Heart left ventricle (tissue), 16 donors: Measurements from ENCODE around the gene FANCI. TPM values are rescaled to one million over a fixed set of nuclear protein-coding genes. Genes with fewer than 3 reads are reported as not detected.

Source experiments
- ATAC-seq, 4 donors: fragments of 200-7000 bp; cut with Tn5 transposase; one replicate each; pipeline ENCODE4 v1.9.1; 2020 to 2022; ENCODE audit warnings: moderate library complexity in 4 of 4, mild to moderate bottlenecking in 3 of 4, moderate number of reproducible peaks in 1 of 4
- DNase-seq, 5 donors: peaks; one replicate each; pipeline ENCODE4 v3.0.0-alpha.2; 2020
- H3K27ac ChIP-seq, 12 donors: fragments of 200-600 bp; sonication (generic) in 4 of 12; one replicate each; pipeline versions ENCODE4 v1.5.0 to v1.8.0; 2016 to 2022; ENCODE audit warnings: mild to moderate bottlenecking in 2 of 12
- H3K27me3 ChIP-seq, 9 donors: fragments of 200-600 bp; sonication (generic) in 2 of 9; one replicate each; pipeline versions ENCODE4 v1.5.1 to v1.8.0; 2016 to 2022; ENCODE audit warnings: mild to moderate bottlenecking in 3 of 9
- H3K36me3 ChIP-seq, 9 donors: fragments of 200-600 bp; sonication (generic) in 2 of 9; one replicate each; pipeline versions ENCODE4 v1.5.0 to v1.8.0; 2018 to 2022; ENCODE audit warnings: mild to moderate bottlenecking in 2 of 9
- H3K4me1 ChIP-seq, 12 donors: fragments of 200-600 bp; sonication (generic) in 4 of 12; one replicate each; pipeline versions ENCODE4 v1.5.0 to v1.8.0; 2016 to 2022; ENCODE audit warnings: mild to moderate bottlenecking in 3 of 12
- H3K4me3 ChIP-seq, 12 donors: fragments of 200-600 bp; sonication (generic) in 4 of 12; one replicate each; pipeline versions ENCODE4 v1.5.0 to v1.8.0; 2017 to 2022; ENCODE audit warnings: mild to moderate bottlenecking in 9 of 12, moderate library complexity in 4 of 12
- H3K9me3 ChIP-seq, 12 donors: fragments of 200-600 bp; sonication (generic) in 4 of 12; one replicate each; pipeline versions ENCODE4 v1.5.0 to v1.8.0; 2016 to 2022; ENCODE audit warnings: mild to moderate bottlenecking in 1 of 12
- CTCF ChIP-seq, 12 donors: fragments of 200-600 bp; sonication (generic) in 4 of 12; IDR thresholded peaks; one replicate each; pipeline versions ENCODE4 v1.5.0 to v1.8.0; 2018 to 2022; ENCODE audit warnings: antibody characterized with exemption in 12 of 12, mild to moderate bottlenecking in 5 of 12
- POLR2A ChIP-seq, 2 donors: fragments of 450-650 bp; IDR thresholded peaks; one replicate each; pipeline ENCODE4 v1.6.1; 2017; ENCODE audit warnings: antibody characterized with exemption in 2 of 2, mild to moderate bottlenecking in 2 of 2, moderate library complexity in 2 of 2
- WGBS, 4 donors: extraction: QIAGEN DNeasy Blood & Tissue Kit in 2 of 4; methylation state at CpG; one replicate each; pipeline versions ENCODE4 v1.1.5 to v1.1.7; 2013 to 2018; 5-methylcytosine and 5-hydroxymethylcytosine counted together
- intact Hi-C, 10 donors: fragments of 100-400 bp; cut with DNase I; formaldehyde crosslinking; loops; one replicate each; pipeline versions ENCODE4 v1.11.1 to v1.14.2; 2022
- polyA plus RNA-seq, 2 donors: library from polyadenylated mRNA; stranded (reverse); fragments of 200-250 nt; gene quantifications; one replicate each; pipeline ENCODE4 v1.2.3, GENCODE V29; 2013
- total RNA-seq, 9 donors: library from RNA; depleted of rRNA in 2 of 9; stranded (reverse); fragments of >200 nt in 2 of 9; fragmentation: NEBNext Ultra II Directional in 3 of 9; extraction: Animal tissue kit (Norgen Biotek cat#: 25700) in 3 of 9; gene quantifications; one replicate each; pipeline versions ENCODE4 v1.1.0 to v1.2.4, GENCODE V29; 2016 to 2023
- donor health status: ischemic (EF 13 %, LVEDD 7.1; RV severe dilation, severe dysfunction).
- donor health status: healthy with polysubstance abuse.
- donor health status: DM: no; HTN: yes; CAD: no.
- donor health status: DM: no; HTN: no; CAD: no.
- donor health status: ischemic (EF 25% LVEDD 6.9; RV normal size, moderate dysfunction).
- donor health status: ischemic (EF 25% LVEDD 5.7; RV mildly dilated, moderate dysfunction).
- donor health status: healthy.
- donor health status: DM: yes; HTN: yes; CAD: no.
- donor health status: ischemic (EF 35%, LVEDD 5.7; RV mildly dilated, moderate dysfunction).
- donor health status: nonischemic (EF 11% LVEDD 7.7; RV severe dilation, severe dysfunction).
- donor health status: DM: yes; HTN: yes; CAD: no.
- donor health status: PGD.
- donor health status: ischemic (EF 29% LVEDD 5.4; RV normal size, mild dysfunction).
- donor health status: nonischemic (EF 23%, LVEDD 6.1; RV moderate dilation, normal function).

Gene FANCI
- total and polyA plus RNA-seq, 11 donors, result 0.42 to 10.3 (median 1.9) TPM

GRCh38 chr15:89320200-89320599, 76.4 kb downstream of the FANCI start:
- Histone ChIP-seq H3K36me3 (peaks cover 9 to 98% (median 97%) of the 10 kb centered on the region in 9 donors), H3K9me3 (no peaks in the 10 kb centered on the region), H3K27ac (no peak overlapping the region), H3K4me3 (no peak overlapping the region), H3K27me3 (no peaks in the 10 kb centered on the region), H3K4me1 (peaks cover 0 to 4% (median 0%) of the 10 kb centered on the region in 12 donors)
- no peak for TF ChIP-seq CTCF (IDR thresholded peaks at IDR 0.05)
- no peak for TF ChIP-seq POLR2A (IDR thresholded peaks at IDR 0.05)
- no peak for DNase-seq
- ATAC-seq, result no peak
- intact Hi-C loops, result no loop called here
- WGBS, 4 donors, result 81 to 96% (median 91%) methylated on average over 2 of the region's 2 CpGs

GRCh38 chr15:89321521-89322410, 78.0 kb downstream of the FANCI start:
- Histone ChIP-seq H3K9me3 (no peaks in the 10 kb centered on the region), H3K4me1 (no peaks in the 10 kb centered on the region), H3K36me3 (peaks cover 9 to 98% (median 98%) of the 10 kb centered on the region in 9 donors), H3K4me3 (no peak overlapping the region), H3K27ac (no peak overlapping the region), H3K27me3 (no peaks in the 10 kb centered on the region)
- no peak for TF ChIP-seq POLR2A (IDR thresholded peaks at IDR 0.05)
- TF ChIP-seq CTCF (IDR thresholded peaks at IDR 0.05), result peak in 1 of 12 donors; percentile 7
- ATAC-seq (peak in 2 of 4 donors; percentile 8 to 13), DNase-seq (peak in 1 of 5 donors; percentile 61)
- intact Hi-C loops, result no loop called here
- whole genome bisulfite sequencing, 4 donors, result 79 to 88% (median 82%) methylated on average over 13 to 17 of the region's 17 CpGs

GRCh38 chr15:89322822-89323221, 79.0 kb downstream of the FANCI start:
- Histone ChIP-seq H3K27me3 (no peaks in the 10 kb centered on the region), H3K27ac (no peak overlapping the region), H3K9me3 (no peaks in the 10 kb centered on the region), H3K4me1 (no peaks in the 10 kb centered on the region), H3K4me3 (no peak overlapping the region), H3K36me3 (peaks cover 9 to 98% (median 98%) of the 10 kb centered on the region in 9 donors)
- 92 to 97% (median 94%) methylated on average over 15 of the region's 15 CpGs for WGBS, 4 donors
- intact Hi-C loops, result no loop called here
- no peak for DNase-seq
- no peak for TF ChIP-seq CTCF (IDR thresholded peaks at IDR 0.05)
- TF ChIP-seq POLR2A (IDR thresholded peaks at IDR 0.05), result no peak
- ATAC-seq, result no peak

DNA sequence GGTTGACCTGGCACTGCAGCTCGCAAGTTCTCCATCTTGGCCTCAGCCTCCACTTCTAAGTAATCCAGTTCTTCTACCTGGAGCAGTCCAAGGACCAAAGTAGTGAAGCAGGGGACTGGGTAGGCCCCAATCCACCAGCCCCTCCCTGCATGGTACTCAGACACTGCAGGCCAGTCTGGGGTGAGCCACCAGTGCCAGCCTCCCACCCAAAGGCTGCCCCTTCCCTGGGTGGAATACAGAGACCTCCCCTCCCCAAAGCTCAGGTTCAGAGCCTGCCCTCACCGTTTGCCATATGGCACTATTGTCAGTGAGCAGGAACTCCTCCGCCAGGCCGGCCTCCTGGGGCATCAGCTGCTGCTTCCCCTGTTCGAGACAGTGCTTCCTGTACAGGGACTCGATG, 80.0 kb downstream of the FANCI start:
- Histone ChIP-seq H3K36me3 (peaks cover 7 to 98% (median 98%) of the 10 kb centered on the region in 9 donors), H3K9me3 (no peaks in the 10 kb centered on the region), H3K27ac (no peak overlapping the region), H3K4me3 (no peak overlapping the region), H3K4me1 (peaks cover 0 to 9% (median 0%) of the 10 kb centered on the region in 12 donors), H3K27me3 (no peaks in the 10 kb centered on the region)
- 71 to 81% (median 80%) methylated on average over 3 to 6 of the region's 6 CpGs for WGBS, 4 donors
- intact Hi-C loops, result no loop called here
- no peak for TF ChIP-seq POLR2A (IDR thresholded peaks at IDR 0.05)
- TF ChIP-seq CTCF (IDR thresholded peaks at IDR 0.05), result no peak
- DNase-seq (no peak), ATAC-seq (no peak)
